Thyroid gland (tissue), 4 donors: ENCODE results near the gene ARHGAP24. TPM values are rescaled to one million over a fixed set of nuclear protein-coding genes. Genes with fewer than 3 reads are reported as not detected.

Experiments used
- DNase-seq, 2 donors: peaks; one replicate each; pipeline ENCODE4 v3.0.0-alpha.2; 2019
- H3K27ac ChIP-seq, 3 donors: fragments of 200-600 bp; sonication (generic); 1 replicate in 2 of 3; 2 replicates in 1 of 3; pipeline ENCODE4 v1.5.1; 2016 to 2019; ENCODE audit warnings: mild to moderate bottlenecking in 1 of 3, moderate library complexity in 1 of 3
- H3K27me3 ChIP-seq: fragments of 200-600 bp; sonication (generic); one replicate; pipeline ENCODE4 v1.5.1; 2019
- H3K36me3 ChIP-seq, 2 donors: fragments of 200-600 bp; sonication (generic); one replicate each; pipeline ENCODE4 v1.5.1; 2016 to 2019
- H3K4me1 ChIP-seq, 2 donors: fragments of 200-600 bp; sonication (generic); one replicate each; pipeline ENCODE4 v1.5.1; 2017 to 2019
- H3K4me3 ChIP-seq, 3 donors: fragments of 200-600 bp; sonication (generic); replicated peaks in 1 of 3; 1 replicate in 2 of 3; 2 replicates in 1 of 3; pipeline ENCODE4 v1.5.1; 2016; ENCODE audit warnings: mild to moderate bottlenecking in 1 of 3
- H3K9me3 ChIP-seq: fragments of 200-600 bp; sonication (generic); one replicate; pipeline ENCODE4 v1.5.1; 2017
- POLR2A ChIP-seq, 2 donors: fragments of 450-650 bp; IDR thresholded peaks; one replicate each; pipeline ENCODE4 v1.6.1; 2017; ENCODE audit warnings: antibody characterized with exemption in 2 of 2, mild to moderate bottlenecking in 2 of 2, moderate library complexity in 1 of 2
- WGBS, 2 donors: methylation state at CpG; one replicate each; pipeline ENCODE4 v1.1.5; 2017; 5-methylcytosine and 5-hydroxymethylcytosine counted together
- intact Hi-C: fragments of 100-400 bp; cut with DNase I; formaldehyde crosslinking; loops from one replicate; pipeline ENCODE4 v1.15.1; 2023
- microRNA counts, 2 donors: library from miRNA; unstranded; fragments of <30 nt; microRNA quantifications; one replicate each; lab custom pipeline; 2016 to 2017
- microRNA-seq: library from miRNA; unstranded; fragments of <30 nt; microRNA quantifications from one replicate; pipeline ENCODE4, GENCODE V29; 2016
- small RNA-seq: library from RNA; depleted of rRNA; stranded (forward); fragments of <200 nt; gene quantifications from one replicate; pipeline ENCODE3, GENCODE V24; 2016
- total RNA-seq, 4 donors: library from RNA; depleted of rRNA; stranded (reverse); fragments of >200 nt; gene quantifications; one replicate each; pipeline ENCODE4 v1.2.3, GENCODE V29; 2016
- TF ChIP-seq, protein P1 (sequence below), 6 experiments: fragments of 200-600 bp in 3 of 6; fragments of 450-650 bp in 3 of 6; sonication (generic) in 3 of 6; IDR thresholded peaks; one replicate each; pipeline ENCODE4 v1.5.1; 2016 to 2019; ENCODE audit warnings: antibody characterized with exemption in 6 of 6, mild to moderate bottlenecking in 2 of 6, inconsistent platforms in 1 of 6, moderate library complexity in 1 of 6

ARHGAP24 gene
- total RNA-seq, 4 donors from 2014 or later = 20.8 to 70.3 (median 52.4) TPM

DNA sequence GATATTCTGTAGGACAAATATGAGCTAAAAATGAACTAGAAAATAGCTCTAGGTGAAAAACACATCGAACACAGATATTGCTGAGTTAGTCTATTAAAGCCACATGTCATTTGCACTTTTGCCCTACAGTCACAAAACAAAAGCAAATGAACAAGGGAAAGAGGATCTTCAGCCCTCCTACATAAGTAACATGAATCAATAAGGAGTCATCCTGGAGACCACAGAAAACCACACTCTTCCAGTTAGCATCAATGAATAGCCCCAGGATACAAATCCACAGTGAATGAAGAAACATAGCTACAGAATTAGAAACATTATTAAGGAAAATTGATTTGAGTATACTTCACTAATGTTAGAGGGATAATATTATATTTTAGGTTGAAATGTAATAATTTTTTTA is 573.5 kb downstream of the ARHGAP24 start:
- no peaks in the 10 kb centered on the region for H3K27me3 ChIP-seq
- no peaks in the 10 kb centered on the region for H3K36me3 ChIP-seq
- WGBS, 2 donors = 85 to 93% methylated on average over 1 of the region's 1 CpG
- peaks cover 0 to 8% of the 10 kb centered on the region in 2 donors for H3K4me1 ChIP-seq
- no peak for DNase-seq
- intact Hi-C loops = loop anchor here (10.0 kb wide), 1 partner anchor 254 kb away; no protein-coding TSS in a partner anchor
- no peak overlapping the region for H3K4me3 ChIP-seq
- TF ChIP-seq POLR2A (IDR thresholded peaks at IDR 0.05) = no peak
- TF ChIP-seq, protein P1, sequence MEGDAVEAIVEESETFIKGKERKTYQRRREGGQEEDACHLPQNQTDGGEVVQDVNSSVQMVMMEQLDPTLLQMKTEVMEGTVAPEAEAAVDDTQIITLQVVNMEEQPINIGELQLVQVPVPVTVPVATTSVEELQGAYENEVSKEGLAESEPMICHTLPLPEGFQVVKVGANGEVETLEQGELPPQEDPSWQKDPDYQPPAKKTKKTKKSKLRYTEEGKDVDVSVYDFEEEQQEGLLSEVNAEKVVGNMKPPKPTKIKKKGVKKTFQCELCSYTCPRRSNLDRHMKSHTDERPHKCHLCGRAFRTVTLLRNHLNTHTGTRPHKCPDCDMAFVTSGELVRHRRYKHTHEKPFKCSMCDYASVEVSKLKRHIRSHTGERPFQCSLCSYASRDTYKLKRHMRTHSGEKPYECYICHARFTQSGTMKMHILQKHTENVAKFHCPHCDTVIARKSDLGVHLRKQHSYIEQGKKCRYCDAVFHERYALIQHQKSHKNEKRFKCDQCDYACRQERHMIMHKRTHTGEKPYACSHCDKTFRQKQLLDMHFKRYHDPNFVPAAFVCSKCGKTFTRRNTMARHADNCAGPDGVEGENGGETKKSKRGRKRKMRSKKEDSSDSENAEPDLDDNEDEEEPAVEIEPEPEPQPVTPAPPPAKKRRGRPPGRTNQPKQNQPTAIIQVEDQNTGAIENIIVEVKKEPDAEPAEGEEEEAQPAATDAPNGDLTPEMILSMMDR (IDR thresholded peaks at IDR 0.05) = no peak
- no peaks in the 10 kb centered on the region for H3K9me3 ChIP-seq
- H3K27ac ChIP-seq = no peak overlapping the region

DNA sequence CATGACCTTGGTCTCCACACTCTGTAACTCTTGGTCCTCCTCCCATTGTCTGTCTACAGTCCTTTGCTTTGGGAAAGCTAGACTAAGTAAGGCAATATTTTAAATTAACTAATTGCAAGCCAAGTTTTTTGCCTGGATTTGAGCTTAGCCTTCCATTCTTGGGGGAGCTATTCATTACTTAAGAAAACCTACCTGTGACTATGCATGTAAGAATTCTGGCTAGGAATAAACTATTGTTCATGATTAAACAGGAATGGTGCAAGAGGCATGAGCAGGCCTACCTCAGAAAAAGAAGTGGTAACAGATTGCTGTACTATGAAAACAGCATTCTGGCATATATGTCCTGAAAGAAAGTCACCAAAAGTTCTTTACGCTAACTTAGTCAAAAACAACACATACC is 575.5 kb downstream of the ARHGAP24 start:
- Histone ChIP-seq H3K27ac (no peak overlapping the region), H3K4me1 (peaks cover 0 to 4% of the 10 kb centered on the region in 2 donors), H3K4me3 (no peak overlapping the region), H3K27me3 (no peaks in the 10 kb centered on the region), H3K36me3 (no peaks in the 10 kb centered on the region), H3K9me3 (no peaks in the 10 kb centered on the region)
- intact Hi-C loops = no loop called here
- DNase-seq = no peak
- no peak for TF ChIP-seq POLR2A (IDR thresholded peaks at IDR 0.05)
- TF ChIP-seq, protein P1 (IDR thresholded peaks at IDR 0.05) = no peak
- 95 to 98% methylated on average over 1 of the region's 1 CpG for WGBS, 2 donors

MicroRNA genes within 50 kb of the gene (microRNA counts, 767-probe panel; counts per million panel counts)
- 0 counts per million in 2 donors for microRNA hsa-miR-4451 (lab: Ali Mortazavi, UCI)

Small RNAs within 50 kb of the gene (microRNA-seq; reads per million reads assigned to microRNA genes)
- gene MIR4451 = not detected

Small RNAs within 50 kb of the gene (small RNA-seq; reads per million reads assigned to genes)
- gene MIR4451 = not detected
